PFSK-1 (cell line): ENCODE data around the gene TEAD3.

Source experiments
- POLR2AphosphoS5 ChIP-seq: IDR thresholded peaks from 2 replicates; pipeline ENCODE4 v1.6.1; 2012; ENCODE audit warnings: low read depth, mild to moderate bottlenecking, control low read depth, low read length, moderate library complexity
- SIN3A ChIP-seq: IDR thresholded peaks from 2 replicates; pipeline ENCODE4 v1.6.1; 2012; ENCODE audit warnings: mild to moderate bottlenecking, low read length, moderate library complexity, borderline replicate concordance; ENCODE audit not compliant: insufficient read depth
- TAF1 ChIP-seq: IDR thresholded peaks from 2 replicates; pipeline ENCODE4 v1.6.1; 2012; ENCODE audit warnings: low read length, control low read depth, borderline replicate concordance; ENCODE audit not compliant: insufficient read depth
- TF ChIP-seq, protein P1 (sequence below), 2 experiments: IDR thresholded peaks; 2 replicates each; pipeline versions ENCODE4 v1.6.1 to v1.8.0; 2011 to 2012; ENCODE audit warnings: low read depth in 2 of 2, low read length in 2 of 2, control low read depth in 1 of 2, inconsistent platforms in 1 of 2, mild to moderate bottlenecking in 1 of 2, moderate library complexity in 1 of 2; ENCODE audit not compliant: insufficient read depth in 1 of 2

- no peak for TF ChIP-seq SIN3A
- no peak for TF ChIP-seq POLR2AphosphoS5
- TF ChIP-seq, protein P1, sequence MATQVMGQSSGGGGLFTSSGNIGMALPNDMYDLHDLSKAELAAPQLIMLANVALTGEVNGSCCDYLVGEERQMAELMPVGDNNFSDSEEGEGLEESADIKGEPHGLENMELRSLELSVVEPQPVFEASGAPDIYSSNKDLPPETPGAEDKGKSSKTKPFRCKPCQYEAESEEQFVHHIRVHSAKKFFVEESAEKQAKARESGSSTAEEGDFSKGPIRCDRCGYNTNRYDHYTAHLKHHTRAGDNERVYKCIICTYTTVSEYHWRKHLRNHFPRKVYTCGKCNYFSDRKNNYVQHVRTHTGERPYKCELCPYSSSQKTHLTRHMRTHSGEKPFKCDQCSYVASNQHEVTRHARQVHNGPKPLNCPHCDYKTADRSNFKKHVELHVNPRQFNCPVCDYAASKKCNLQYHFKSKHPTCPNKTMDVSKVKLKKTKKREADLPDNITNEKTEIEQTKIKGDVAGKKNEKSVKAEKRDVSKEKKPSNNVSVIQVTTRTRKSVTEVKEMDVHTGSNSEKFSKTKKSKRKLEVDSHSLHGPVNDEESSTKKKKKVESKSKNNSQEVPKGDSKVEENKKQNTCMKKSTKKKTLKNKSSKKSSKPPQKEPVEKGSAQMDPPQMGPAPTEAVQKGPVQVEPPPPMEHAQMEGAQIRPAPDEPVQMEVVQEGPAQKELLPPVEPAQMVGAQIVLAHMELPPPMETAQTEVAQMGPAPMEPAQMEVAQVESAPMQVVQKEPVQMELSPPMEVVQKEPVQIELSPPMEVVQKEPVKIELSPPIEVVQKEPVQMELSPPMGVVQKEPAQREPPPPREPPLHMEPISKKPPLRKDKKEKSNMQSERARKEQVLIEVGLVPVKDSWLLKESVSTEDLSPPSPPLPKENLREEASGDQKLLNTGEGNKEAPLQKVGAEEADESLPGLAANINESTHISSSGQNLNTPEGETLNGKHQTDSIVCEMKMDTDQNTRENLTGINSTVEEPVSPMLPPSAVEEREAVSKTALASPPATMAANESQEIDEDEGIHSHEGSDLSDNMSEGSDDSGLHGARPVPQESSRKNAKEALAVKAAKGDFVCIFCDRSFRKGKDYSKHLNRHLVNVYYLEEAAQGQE (IDR thresholded peaks at IDR 0.05; ENCODE audit: insufficient read depth in 1 of 2, low read depth in 2 of 2, low read length in 2 of 2): no peak
- TF ChIP-seq TAF1: no peak
These were observed 3.9 kb upstream of the TEAD3 start for GRCh38 chr6:35500782-35501181.
